Measurements from ENCODE around the gene KCNG2. TPM values are rescaled to one million over a fixed set of nuclear protein-coding genes. Genes with fewer than 3 reads are reported as not detected.

The KCNG2 gene
- total RNA-seq, 2 donors from 2014 or later = 1.5 TPM; not detected in 1

DNA sequence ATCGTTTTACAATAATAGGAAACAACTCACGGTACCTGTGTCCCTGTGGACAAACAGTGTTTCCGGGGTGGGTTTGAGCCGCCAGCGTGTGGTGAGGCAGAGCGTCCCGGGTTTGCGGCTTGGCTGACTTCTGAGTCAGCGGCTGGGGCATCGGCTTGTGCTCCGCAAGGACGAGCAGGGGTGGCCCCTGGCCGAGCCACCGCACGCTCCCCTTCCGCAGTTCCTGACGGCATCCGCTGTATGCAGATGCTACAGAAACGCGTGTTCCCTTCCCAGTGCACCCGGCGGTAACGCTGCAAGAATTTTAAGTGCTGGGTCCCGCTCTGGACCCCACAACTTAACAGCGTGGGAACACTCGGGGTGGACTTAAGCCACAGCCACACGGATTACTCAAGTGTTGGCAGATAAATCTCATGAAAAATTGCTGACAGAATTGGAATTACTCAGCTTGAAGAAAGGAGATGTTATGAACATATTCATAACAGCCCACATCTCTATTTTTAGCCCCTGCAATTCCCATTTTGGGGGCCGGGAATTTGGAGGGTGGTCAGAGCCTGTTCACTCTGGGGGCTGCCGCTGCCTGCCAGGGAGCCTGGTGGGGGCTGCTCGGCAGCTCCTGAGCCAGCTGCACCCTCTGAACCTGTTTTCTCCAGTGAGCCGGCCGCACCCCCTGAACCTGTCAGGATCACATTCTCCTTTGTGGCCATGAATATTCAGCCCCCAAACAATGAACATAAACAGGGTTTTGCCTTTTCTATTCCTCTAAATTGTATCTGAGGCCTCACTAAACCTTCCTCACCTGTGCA is 12.6 kb upstream of the KCNG2 start:
- ATAC-seq (ENCODE audit: insufficient number of reproducible peaks, low FRiP score, low read depth) (no peak), DNase-seq (ENCODE audit: low spot score) (no peak)
- H3K9me3 ChIP-seq = no peaks in the 10 kb centered on the region
- H3K4me3 ChIP-seq = no peak overlapping the region
- H3K27ac ChIP-seq = no peak overlapping the region
- no peaks in the 10 kb centered on the region for H3K36me3 ChIP-seq
- TF ChIP-seq, protein P1, sequence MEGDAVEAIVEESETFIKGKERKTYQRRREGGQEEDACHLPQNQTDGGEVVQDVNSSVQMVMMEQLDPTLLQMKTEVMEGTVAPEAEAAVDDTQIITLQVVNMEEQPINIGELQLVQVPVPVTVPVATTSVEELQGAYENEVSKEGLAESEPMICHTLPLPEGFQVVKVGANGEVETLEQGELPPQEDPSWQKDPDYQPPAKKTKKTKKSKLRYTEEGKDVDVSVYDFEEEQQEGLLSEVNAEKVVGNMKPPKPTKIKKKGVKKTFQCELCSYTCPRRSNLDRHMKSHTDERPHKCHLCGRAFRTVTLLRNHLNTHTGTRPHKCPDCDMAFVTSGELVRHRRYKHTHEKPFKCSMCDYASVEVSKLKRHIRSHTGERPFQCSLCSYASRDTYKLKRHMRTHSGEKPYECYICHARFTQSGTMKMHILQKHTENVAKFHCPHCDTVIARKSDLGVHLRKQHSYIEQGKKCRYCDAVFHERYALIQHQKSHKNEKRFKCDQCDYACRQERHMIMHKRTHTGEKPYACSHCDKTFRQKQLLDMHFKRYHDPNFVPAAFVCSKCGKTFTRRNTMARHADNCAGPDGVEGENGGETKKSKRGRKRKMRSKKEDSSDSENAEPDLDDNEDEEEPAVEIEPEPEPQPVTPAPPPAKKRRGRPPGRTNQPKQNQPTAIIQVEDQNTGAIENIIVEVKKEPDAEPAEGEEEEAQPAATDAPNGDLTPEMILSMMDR (IDR thresholded peaks at IDR 0.05) = no peak
- peaks cover 0 to 8% of the 10 kb centered on the region in 2 donors for H3K4me1 ChIP-seq (ENCODE audit: control insufficient read depth in 1 of 2, low read depth in 2 of 2)
- H3K27me3 ChIP-seq (replicated peaks; ENCODE audit: insufficient read depth) = no peaks in the 10 kb centered on the region

DNA sequence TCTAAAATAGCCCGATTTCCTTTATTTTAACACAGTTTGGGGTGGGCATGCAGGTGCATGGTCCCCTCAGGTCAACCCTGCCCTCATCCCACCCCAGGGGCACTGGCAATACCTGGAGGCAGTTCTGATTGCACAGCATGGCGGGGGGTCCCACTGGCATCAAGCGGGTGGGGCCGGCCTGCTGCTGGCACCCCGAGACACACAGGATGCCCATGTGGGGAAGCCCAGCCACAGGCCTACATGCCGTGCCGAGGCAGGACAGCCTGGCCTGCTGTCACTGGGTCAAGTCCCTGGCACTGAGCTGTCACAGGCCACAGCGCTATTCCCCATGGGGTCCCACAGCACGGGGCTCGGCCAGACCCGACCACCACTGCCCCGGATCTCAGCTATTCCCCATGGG is 11.9 kb upstream of the KCNG2 start:
- Histone ChIP-seq H3K27me3 (replicated peaks; ENCODE audit: insufficient read depth) (no peaks in the 10 kb centered on the region), H3K27ac (no peak overlapping the region), H3K36me3 (no peaks in the 10 kb centered on the region), H3K4me3 (no peak overlapping the region), H3K9me3 (no peaks in the 10 kb centered on the region), H3K4me1 (ENCODE audit: control insufficient read depth in 1 of 2, low read depth in 2 of 2) (peaks cover 0 to 8% of the 10 kb centered on the region in 2 donors)
- DNase-seq (ENCODE audit: low spot score) = no peak
- TF ChIP-seq, protein P1 (IDR thresholded peaks at IDR 0.05) = no peak
- no peak for ATAC-seq (ENCODE audit: insufficient number of reproducible peaks, low FRiP score, low read depth)

DNA sequence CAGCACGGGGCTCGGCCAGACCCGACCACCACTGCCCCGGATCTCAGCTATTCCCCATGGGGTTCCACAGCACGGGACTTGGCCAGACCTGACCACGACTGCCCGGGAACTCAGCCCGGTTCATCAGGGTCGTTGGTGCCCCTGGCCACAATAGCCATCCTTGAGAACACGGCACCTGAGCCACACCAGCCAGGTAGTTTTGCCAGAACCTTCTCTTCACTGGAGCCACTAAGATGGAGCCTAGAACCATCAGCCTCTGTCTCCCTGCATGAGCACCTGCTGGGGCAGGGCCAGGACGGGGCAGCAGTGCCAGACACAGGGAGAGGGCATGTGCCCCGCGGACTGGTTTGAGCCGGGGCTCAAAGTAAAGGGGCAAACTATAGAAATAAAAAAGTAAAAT is 11.4 kb upstream of the KCNG2 start:
- ATAC-seq (ENCODE audit: insufficient number of reproducible peaks, low FRiP score, low read depth) (no peak), DNase-seq (ENCODE audit: low spot score) (no peak)
- H3K27me3 ChIP-seq (replicated peaks; ENCODE audit: insufficient read depth) = no peaks in the 10 kb centered on the region

DNA sequence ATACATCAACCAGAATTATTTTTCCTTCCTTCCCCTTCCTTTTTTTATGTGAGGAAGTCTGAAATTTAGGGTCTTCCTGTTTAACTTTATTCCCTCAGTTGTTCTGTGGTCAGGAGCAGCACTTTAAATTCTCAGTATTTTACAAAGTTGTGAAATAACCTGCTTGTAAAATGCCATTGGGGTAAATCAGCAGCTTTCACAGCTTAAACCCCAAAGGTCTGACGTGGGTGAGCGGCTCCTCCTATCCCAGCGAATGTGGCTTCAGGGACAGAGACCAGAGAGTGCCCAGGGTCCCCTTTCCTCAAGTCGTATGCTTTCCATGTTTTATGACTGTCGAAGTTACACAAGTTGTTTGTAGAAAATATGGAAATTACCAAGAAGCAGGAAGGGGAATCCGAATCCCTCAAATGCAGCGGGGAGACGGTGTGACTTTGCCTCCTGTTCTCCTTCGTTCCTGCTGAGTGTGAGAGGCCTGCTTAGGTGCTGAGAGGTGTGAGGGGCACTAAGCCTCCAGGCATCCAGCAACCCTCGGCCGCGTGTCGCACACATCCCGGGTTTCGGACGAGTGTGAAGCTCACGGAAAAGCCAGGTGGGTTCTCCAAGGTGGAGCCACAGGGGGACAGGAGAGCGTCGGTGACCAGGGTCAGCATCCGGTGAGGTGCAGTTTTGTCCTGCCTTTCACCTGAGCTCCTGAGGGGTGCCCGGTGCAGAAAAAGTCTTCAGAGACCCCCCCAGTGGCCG is 10.8 kb upstream of the KCNG2 start:
- ATAC-seq (ENCODE audit: insufficient number of reproducible peaks, low FRiP score, low read depth) = no peak
- Histone ChIP-seq H3K4me3 (no peak overlapping the region), H3K4me1 (ENCODE audit: control insufficient read depth in 1 of 2, low read depth in 2 of 2) (peaks cover 0 to 8% of the 10 kb centered on the region in 2 donors), H3K36me3 (no peaks in the 10 kb centered on the region), H3K27ac (no peak overlapping the region), H3K9me3 (no peaks in the 10 kb centered on the region), H3K27me3 (replicated peaks; ENCODE audit: insufficient read depth) (no peaks in the 10 kb centered on the region)
- DNase-seq (ENCODE audit: low spot score) = no peak
- TF ChIP-seq, protein P1 (IDR thresholded peaks at IDR 0.05) = no peak

More for the DNA sequence above, 11.4 kb upstream of the KCNG2 start:
- no peak overlapping the region for H3K27ac ChIP-seq
- TF ChIP-seq, protein P1 (IDR thresholded peaks at IDR 0.05) = no peak
- no peak overlapping the region for H3K4me3 ChIP-seq
- H3K4me1 ChIP-seq (ENCODE audit: control insufficient read depth in 1 of 2, low read depth in 2 of 2) = peaks cover 0 to 8% of the 10 kb centered on the region in 2 donors
- no peaks in the 10 kb centered on the region for H3K36me3 ChIP-seq
- H3K9me3 ChIP-seq = no peaks in the 10 kb centered on the region

DNA sequence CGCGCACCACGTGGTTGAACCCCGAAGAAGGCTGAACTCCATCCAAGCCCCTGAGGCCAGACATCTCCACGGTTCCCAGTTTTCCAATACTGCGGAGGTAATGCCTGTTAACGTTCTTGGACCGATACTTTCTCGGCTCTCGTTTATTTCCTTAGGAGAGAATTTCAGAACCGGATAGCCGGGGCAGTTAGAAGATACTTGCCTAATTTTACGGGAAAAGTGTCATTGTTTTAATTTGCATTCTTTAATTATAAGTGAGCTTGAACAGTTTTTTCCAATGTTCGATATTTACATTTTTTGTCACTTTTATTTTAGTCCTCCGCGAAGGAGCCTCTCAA is 10.2 kb upstream of the KCNG2 start:
- DNase-seq (ENCODE audit: low spot score) (no peak), ATAC-seq (ENCODE audit: insufficient number of reproducible peaks, low FRiP score, low read depth) (no peak)
- no peak overlapping the region for H3K27ac ChIP-seq
- no peaks in the 10 kb centered on the region for H3K27me3 ChIP-seq (replicated peaks; ENCODE audit: insufficient read depth)
- TF ChIP-seq, protein P1 (IDR thresholded peaks at IDR 0.05) = no peak
- H3K4me1 ChIP-seq (ENCODE audit: control insufficient read depth in 1 of 2, low read depth in 2 of 2) = peaks cover 0 to 8% of the 10 kb centered on the region in 2 donors
- H3K36me3 ChIP-seq = no peaks in the 10 kb centered on the region
- H3K4me3 ChIP-seq = peak overlapping the region; percentile 29
- no peaks in the 10 kb centered on the region for H3K9me3 ChIP-seq

All from thoracic aorta (tissue), 2 donors.